ENCODE measurements around the gene MC1R.
"Not testable (repeated sequence)": the region's sequence is repeated elsewhere in the genome, so short reads cannot be mapped to it uniquely, and the experiment has no call there.

MC1R gene

GRCh38 chr16:89934611-89935553 is 16.2 kb downstream of the MC1R start:
- no peak for DNase-seq (ENCODE audit: low read depth)

GRCh38 chr16:89935620-89936019 is 17.0 kb downstream of the MC1R start:
- DNase-seq (ENCODE audit: low read depth) = not testable (repeated sequence)

- no peak for DNase-seq (ENCODE audit: low read depth)
These were observed 17.4 kb downstream of the MC1R start for GRCh38 chr16:89936034-89936433.

DNA sequence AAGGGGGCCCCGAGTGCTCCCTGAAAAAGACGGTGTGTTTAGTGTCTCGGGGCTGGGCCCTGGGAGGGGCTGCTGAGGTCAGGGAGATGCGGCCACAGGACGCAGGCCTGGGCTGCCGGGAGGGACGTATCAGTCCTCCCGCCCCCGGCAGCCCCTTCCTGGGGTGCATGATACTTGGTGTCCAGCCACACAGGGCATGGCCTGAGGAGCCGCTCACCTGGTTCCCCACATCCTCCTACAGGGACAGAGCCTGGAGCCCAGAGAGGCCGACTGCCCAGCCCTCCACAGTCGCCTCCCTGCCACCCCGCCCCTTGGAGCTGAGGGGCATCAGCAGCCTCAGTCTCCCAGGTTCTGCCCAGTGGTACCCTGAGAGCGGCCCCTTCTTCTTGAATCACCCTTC is 17.8 kb downstream of the MC1R start:
- DNase-seq (ENCODE audit: low read depth) = no peak

GRCh38 chr16:89936981-89937380 is 18.3 kb downstream of the MC1R start:
- no peak for DNase-seq (ENCODE audit: low read depth)

GRCh38 chr16:89938175-89938885 is 19.7 kb downstream of the MC1R start:
- no peak for DNase-seq (ENCODE audit: low read depth)

DNA sequence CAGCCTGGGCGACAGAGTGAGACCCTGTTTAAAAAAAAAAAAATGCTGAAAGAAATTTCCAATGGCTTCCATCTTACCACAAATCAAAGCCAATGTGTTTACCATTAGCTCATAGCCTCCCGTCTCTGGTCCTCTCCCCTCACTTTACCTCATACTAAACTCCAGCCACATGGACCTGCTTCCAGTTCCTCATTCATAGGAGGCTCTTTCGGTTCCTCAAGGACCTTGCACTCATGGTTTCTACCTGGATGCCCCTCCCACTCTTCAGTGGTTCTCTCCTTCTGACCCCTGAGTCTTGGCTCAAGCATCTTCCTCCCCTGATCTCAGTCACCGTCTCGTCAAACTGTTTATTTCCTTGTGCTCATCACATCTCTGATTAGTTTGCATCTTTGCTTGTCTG is 26.1 kb downstream of the MC1R start:
- DNase-seq (ENCODE audit: low read depth) = no peak

- DNase-seq (ENCODE audit: low read depth) = no peak
These were observed 27.0 kb downstream of the MC1R start for GRCh38 chr16:89945654-89946053.

- no peak for DNase-seq (ENCODE audit: low read depth)
These were observed 27.9 kb downstream of the MC1R start for GRCh38 chr16:89946515-89946914.

GRCh38 chr16:89949121-89949742 is 30.6 kb downstream of the MC1R start:
- DNase-seq (ENCODE audit: low read depth) = no peak

- DNase-seq (ENCODE audit: low read depth) = no peak
These were observed 31.1 kb downstream of the MC1R start for GRCh38 chr16:89949756-89950155.

- DNase-seq (ENCODE audit: low read depth) = no peak
These were observed 32.8 kb downstream of the MC1R start for GRCh38 chr16:89951509-89951908.

- DNase-seq (ENCODE audit: low read depth) = no peak
These were observed 33.4 kb downstream of the MC1R start for GRCh38 chr16:89952049-89952448.

- DNase-seq (ENCODE audit: low read depth) = no peak
These were observed 33.9 kb downstream of the MC1R start for GRCh38 chr16:89952551-89952950.

DNA sequence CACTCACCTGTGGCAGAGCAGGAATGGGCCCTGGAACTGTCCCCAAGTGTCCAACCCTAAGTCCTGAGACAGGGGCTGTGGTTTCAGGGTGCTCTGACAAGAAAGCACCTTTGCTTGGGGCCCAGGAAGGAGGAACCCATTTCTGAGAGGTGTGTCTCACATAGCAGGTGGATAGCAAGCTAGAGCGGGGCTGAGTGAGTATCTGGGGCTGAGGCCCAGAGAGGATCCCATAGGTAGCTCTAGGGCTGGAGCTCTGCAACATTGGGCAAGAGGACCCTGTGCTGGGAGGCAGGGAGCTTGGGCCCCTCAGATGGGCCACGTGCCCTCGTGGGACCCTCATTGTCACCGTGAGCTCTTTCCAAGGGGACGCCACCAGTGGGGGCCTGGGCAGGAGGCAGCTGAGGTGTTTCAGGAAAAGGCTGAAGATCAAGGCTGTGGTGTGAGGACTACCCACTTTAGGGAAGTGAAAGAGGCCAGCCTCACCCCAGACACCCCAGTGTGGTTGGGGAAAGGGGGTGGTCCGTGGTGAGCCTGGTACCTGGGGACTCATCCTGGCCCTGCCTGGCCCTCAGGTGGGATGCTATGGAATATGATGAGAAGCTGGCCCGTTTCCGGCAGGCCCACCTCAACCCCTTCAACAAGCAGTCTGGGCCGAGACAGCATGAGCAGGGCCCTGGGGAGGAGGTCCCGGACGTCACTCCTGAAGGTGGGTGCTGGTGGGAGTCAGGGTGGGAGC is 35.2 kb downstream of the MC1R start:
- DNase-seq (ENCODE audit: low read depth) = no peak

DNA sequence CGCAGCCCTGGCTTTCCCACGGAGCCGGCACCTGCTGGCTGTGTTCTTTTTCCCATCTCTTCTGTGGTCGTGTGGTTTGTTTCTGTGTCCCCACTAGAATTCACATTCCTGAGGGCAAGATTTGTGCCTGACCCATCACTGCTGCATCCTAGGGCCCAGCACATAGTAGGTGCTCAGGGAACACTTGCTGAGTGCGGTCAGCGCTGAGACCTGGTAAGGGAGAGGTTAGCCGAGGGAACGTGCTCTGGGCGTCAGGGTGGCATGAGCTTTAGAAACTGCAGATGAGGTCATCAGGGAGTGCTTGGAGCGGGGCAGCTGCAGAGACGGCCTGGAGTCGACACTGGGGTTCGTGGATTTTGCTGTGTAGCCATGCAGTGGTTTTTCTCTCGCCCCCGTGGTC is 35.8 kb downstream of the MC1R start:
- no peak for DNase-seq (ENCODE audit: low read depth)

- DNase-seq (ENCODE audit: low read depth) = no peak
These were observed 36.5 kb downstream of the MC1R start for GRCh38 chr16:89955001-89955685.

DNA sequence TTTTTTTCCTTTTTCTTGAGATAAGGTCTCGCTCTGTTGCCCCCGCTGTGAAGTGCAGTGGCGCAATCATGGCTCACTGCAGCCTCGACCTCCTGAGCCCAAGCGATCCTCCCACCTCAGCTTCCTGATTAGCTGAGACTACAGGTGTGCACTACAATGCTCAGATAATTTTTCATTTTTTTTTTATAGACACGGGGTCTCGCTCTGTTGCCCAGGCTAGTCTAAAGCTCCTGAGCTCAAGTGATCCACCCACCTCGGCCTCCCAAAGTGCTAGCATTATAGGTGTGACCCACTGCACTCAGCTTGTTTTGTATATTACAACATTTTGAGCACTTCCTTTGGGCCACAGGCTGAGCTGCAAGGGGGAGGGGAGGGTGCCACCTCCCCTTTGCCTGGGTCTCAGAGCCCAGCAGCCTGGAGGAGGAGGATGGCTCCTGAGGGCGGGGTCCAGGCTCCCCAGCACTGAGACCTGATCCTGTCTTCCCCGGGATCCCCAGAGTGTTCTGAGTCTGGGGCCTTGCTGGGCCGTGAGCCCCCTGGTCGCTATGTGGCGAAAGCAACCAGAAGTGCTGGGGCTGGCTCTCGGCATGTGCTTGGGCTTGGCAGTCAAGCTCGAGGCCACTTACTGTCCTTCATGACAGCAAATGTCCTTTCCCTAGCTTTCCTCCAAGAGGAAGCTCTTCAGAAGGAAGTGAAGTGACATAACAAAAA is 38.0 kb downstream of the MC1R start:
- no peak for DNase-seq (ENCODE audit: low read depth)

- no peak for DNase-seq (ENCODE audit: low read depth)
These were observed 38.6 kb downstream of the MC1R start for GRCh38 chr16:89957216-89957785.

DNA sequence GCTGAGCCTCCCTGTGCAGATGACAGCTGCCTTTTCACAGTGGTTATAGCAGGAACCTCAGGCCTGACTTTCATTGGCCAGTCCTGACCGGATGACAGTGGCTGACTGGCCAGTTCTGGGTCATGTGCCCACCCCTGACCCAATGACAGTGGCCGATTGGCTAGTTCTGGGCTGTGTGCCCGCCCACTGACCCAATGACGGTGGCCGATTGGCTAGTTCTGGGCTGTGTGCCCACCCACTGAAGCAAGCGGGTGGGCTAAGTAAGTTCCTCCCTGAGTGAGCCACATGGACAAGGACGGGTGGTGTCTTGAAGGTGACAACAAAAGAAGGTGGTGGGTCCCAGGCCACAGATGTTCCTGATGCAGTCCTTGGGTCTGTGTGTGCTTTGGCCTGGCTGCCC is 39.4 kb downstream of the MC1R start:
- DNase-seq (ENCODE audit: low read depth) = no peak

- DNase-seq (ENCODE audit: low read depth) = no peak
These were observed 39.9 kb downstream of the MC1R start for GRCh38 chr16:89958596-89958995.

Measured in stimulated activated CD8-positive, alpha-beta memory T cell treated with anti-CD3 and anti-CD28 coated beads, Interleukin-15, amount 100 ng/mL, for 24 hours (primary cell).